Stimulated activated CD4-positive, alpha-beta T cell treated with anti-CD3 and anti-CD28 coated beads, TNF-alpha, amount 100 ng/mL, for 48 hours (primary cell): Measurements from ENCODE around the gene ACOT11.
"Not testable (repeated sequence)": the region's sequence is repeated elsewhere in the genome, so short reads cannot be mapped to it uniquely, and the experiment has no call there.

Experiments used
- DNase-seq, 3 donors: peaks; one replicate each; pipeline ENCODE4 v3.0.0-alpha.2; 2020; ENCODE audit warnings: low read depth in 3 of 3

Gene ACOT11

DNA sequence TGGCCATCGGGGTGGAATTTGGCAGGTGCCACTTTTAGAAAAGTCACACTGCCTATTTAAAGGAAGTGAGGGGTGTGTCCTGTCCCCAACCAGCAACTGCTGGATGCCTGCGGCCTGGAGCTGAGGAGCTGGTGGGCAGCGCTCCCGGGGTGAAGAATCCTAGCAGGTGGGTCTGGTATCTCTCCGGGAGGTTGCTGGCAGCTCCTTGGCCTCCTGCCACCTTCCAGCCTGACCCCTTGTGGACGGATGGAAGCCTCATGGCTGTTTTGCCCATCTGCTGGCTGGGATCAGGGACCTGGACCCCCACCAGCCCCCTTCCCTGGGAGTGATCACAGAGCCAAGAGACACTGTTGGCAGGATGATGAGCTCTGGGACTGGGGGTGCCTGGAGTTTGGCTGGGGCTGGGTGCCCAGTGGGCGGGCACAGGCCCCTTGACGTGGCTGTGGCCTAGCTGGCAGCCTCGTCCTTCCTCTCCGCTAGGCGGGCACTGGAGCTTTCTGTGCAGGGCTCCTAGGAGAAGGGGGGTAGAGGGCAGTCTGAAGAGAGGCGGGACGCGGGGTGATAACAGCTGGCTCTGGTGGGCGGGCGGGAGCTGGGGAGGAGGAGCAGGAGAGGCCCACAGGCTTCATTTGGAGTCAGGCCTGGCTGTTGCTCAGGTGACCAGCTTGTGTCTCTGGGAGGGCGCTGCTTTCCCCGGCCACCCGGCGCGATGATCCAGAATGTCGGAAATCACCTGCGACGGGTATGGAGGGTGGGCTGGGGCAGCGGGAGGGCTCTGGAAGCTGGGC lies at the start of gene ACOT11:
Gene ACOT11 (plus strand): TSS at position 628 of the 788 bp plus-strand sequence. CDS start 82 bp downstream, at position 710.
- no peak for DNase-seq

DNA sequence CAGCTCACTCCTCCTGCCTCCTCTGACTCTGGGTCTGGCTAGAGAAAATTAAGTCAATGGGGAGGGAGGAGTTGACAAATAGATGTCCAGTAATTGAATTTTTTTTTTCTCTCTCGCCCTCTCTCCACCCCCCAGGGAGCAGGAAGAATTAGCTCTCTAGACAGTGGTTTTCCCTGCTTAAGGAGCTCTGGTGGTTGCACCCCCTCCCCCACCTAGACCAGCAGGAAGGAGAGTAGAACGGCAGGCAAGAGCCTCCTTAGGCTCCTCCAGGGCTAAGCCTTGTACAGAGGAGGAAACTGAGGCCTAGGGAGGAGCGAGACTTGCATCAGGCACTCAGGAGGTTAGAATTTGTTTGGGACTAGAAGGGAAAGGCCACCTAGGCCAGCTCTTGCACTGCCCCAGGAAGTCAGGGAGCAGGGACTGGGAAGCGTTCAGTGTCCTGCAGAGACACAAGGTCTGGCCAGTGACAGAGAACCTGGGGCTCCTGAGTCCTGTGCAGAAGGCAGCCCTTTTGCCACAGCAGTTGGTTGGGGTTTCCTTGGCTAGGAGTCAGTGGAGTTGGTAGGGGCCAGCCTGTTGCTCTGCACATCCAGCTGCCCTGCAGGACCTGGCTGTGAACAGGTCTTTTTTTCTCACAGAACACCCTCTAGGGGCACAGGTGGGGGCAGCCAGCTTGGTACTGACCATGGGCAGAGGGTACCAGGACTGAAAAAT lies 49.5 kb upstream of the ACOT11 start:
- DNase-seq, result no peak

DNA sequence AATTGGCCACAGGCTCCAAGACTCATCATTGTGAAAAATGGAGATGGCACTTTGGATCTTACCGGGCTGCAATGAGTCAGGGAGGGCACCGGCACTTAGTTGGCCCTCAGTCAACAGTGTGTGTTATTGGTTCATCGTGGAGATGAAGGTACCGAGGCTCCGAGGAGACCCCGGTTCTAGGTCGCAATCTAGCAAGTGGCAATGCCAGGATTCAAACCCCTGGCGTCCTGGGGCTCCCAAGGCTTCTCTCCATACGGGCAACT lies 49.0 kb upstream of the ACOT11 start:
- DNase-seq, result no peak

DNA sequence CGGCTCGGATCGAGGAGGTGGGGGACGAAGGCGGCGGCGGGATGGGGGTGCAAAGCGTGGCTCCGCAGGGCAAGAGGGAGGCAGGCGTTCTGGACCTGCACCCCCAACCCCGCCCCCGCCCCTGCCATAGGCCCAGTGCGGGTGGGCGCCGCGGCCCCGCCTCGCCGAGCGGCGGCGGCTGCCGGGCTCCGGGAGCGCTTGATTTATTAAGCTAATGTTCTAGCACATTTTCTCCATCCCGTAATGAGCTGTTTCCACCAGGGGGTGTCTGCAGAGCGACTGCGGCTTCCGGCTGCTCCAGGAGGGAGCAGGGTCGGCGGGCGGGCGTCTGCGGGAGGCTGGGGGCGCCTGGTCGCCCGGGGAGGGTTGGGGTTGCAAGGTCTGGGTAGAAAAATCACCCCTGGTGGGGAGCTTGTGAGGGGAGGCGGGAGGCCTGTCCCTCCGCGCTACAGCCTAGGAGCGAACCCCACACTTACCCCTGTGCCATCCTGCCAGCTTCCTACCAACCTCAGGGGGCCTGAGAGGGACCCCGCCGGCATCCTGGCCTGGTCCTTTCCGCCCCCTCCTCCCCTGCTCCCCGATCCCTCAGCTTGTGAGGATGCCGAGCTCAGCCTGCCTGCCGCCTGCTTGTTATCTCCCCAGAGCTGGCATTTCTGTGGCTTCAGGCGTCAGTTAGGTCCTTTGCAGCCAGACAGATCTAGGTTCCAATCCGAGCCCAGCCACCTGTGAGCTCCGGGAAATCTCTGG lies 48.5 kb upstream of the ACOT11 start:
- DNase-seq, result no peak

DNA sequence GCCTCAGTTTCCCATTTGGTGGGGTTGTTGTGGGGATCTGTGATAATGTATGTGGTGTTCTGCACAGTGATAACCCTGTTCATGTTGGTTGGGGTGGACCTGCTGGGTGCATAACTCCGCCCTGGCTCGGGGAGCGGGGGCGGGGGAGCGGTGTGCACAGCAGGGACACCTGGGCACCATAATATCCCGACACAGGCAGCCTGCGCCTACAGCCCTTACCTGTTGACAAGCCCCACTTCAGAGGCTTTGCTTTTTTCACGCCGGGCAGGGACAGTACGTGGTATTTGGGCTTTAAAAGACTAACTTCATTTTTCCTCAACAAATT lies 48.0 kb upstream of the ACOT11 start:
- DNase-seq, result no peak

DNA sequence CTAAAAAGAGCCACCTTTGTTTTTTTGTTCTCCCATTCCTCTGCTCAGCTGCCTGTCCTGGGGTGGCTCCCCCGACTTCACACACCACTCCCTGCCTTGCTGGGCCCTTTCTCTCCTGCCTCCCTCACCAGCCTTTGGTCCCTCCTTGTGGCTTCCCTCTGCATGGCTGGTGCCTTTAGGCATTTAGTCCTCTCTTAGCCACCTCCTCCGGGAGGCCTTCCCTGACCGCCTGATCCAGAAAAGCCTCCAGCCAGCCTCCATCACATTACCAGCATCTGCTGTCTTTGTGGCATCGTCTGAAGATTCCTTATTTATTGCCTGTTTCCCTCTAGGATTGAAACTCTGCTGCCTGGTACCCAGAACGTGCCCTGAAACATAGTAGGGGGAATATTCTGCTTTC lies 46.2 kb upstream of the ACOT11 start:
- no peak for DNase-seq

DNA sequence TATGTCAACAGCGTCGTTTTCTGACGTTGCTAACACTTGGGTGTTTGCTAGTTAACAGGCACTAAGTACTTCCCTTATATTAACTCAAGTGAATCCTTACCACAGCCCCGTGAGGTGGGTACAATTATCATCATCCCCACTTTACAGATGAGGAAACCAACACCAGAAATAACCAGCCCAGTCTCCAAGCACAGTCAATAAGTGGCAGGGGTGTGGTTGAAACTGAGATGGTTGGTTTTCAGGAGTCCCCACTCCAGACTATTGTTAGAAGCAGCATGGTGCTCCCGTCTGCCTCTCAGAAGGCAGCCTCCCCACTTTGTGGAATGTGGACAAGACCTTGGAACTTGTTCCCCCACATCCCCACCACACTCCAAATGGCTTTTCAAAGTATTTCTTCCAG lies 45.7 kb upstream of the ACOT11 start:
- no peak for DNase-seq

DNA sequence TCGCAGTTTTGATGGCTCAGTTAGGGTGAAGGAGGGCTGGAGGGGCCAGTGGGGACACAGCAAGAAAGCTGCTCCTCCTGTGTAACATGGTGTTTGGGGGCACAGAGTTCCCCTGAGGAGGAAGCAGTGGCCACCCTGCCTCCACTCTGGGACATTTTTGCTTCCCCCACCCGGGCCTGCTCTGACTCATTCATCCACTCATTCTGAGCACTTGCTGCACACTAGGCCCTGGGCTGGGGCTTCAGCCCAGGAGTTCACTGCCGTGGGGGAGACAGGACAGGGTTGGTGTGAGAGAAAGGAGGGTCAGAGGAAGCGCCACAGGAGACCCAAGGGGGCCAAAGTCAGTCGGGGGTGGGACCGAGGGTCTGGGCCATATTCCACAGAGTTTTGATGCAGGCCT lies 41.4 kb upstream of the ACOT11 start:
- no peak for DNase-seq

DNA sequence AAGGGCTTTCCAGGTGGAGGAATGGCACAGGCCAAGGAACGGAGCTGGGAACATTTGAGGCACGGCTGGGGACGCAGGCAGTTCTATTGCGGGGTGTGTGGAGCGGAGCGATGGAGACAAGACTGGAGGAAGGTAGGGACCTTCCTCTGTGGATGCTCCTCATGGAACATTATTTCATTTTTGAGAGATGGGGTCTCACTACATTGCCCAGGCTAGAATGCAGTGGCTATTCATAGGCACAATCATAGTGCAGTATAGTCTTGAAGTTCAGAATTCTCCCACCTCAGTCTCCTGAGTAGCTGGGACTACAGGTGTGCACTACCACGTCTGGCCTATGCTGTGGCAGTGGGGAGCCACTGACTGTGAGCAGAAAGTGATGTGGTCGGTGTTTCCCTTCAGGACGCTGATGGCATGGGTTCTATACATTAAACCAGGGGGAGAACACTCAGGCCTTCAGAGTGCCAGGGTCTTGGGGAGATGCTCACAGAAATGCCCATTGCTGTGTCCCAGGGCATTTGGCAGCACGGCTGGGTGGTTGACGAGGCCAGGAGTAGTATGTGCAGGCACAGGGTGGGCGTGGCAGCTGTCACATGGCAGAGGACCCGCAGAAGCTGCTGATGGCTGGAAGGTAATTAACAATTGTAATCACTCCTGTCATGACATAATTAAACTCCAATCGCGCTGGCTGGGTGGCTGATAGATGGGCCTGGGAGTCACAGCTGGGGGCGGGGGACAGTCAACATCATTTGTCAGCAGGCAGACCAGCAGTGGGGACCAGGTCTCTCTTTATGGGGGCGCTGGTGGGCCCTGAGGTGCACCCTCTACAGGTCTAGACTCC lies 40.8 kb upstream of the ACOT11 start:
- no peak for DNase-seq

DNA sequence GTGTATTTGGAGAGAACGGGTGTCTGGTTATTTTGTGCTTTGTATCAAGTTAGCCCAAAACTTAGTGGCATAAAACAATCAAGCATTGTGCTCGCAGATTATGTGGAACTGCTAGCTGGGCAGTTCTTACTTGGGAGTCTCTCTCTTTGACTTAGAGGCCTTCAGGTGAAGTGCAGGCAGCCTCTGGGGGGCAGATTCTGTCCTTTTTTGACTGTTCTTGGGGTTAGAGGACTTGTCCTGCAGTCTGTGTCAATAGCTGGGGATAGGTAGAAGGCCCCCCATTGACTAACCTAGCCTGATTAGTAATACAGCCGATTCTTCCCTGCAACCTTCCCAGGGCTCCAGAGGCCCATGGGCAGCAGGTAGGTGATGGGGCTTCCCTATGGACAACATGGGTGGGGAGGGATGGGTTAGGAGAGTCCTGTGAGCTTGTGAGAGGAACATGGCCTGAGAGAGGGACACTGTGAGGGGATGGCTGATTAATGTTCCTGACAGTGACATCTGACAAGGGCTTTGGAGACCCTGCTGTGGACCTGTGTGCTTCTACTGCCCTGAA lies 37.2 kb upstream of the ACOT11 start:
- DNase-seq, result no peak

DNA sequence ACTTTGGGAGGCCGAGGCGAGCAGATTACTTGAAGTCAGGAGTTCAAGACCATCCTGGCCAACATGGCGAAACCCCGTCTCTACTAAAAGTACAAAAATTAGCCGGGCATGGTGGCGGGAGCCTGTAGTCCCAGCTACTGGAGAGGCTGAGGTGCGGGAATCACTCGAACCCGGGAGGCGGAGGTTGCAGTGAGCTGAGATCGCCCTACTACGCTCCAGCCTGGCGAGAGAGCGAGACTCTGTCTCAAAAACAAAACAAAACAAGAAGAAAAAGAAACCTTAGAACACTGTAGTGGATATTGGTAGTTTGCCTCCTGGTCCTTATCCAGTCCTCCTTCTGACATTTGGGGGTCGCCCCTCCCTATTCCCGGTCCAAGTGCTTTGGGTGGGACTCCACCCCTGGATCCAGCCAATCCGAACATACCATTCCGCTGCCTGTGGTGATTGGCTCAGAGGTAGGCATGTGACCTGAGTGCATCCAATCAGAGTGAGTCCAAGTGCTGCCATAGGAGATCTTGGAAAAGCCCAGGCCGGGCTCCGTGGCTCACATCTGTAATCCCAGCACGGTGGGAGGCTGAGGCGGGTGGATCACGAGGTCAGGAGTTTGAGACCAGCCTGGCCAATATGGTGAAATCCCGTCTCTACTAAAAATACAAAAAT lies 34.0 kb upstream of the ACOT11 start:
- DNase-seq, result not testable (repeated sequence)

DNA sequence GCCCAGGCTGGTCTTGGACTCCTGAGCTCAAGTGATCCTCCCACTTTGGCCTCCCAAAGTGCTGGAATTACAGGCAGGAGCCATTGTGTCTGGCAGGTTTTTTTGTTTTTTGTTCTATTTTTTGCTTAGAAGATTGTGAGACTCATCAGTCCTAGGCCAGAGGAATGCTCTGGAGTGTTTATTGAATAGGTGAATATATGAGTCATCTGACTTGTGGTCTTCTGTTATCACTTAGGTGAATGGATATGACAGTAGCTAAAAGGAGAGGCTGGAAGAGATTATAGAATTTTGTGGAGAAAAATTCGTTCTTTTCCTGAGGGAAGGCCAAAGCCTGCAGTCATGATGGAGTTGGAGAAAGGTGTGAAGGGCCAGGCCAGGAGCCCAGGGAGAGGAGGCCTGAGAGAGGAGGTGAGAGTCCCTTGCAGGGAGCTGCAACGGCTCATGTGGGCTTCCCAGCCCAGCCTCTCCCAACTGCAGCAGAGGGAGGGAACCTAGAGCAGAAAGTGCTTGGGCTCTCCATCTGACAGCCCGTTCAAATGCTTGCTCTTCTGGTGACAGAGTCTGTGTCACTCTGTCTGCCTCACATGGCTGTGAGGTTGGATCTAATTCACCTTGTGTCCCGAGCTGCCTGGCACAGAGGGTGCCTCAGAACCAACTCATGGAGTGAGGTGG lies 31.6 kb upstream of the ACOT11 start:
- DNase-seq, result no peak

DNA sequence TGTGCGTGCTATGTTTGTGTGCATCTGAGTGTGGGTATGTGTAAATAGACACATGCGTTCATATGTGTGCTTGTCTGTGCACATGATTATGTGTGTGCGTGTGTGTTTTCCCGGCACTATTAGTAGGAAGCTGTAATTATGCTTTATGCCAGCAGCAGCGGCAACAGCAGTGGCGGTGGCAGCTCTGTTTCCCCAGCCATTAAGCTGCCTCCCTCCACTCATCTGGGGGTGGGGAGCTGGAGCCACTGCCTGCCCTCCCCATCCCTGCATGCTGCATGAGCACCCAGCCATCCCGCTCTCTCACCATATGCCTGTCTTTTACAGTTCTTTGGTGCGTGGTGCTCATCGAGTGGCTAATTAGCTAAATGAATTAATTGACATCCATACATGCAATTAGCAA lies 30.5 kb upstream of the ACOT11 start:
- DNase-seq, result no peak

DNA sequence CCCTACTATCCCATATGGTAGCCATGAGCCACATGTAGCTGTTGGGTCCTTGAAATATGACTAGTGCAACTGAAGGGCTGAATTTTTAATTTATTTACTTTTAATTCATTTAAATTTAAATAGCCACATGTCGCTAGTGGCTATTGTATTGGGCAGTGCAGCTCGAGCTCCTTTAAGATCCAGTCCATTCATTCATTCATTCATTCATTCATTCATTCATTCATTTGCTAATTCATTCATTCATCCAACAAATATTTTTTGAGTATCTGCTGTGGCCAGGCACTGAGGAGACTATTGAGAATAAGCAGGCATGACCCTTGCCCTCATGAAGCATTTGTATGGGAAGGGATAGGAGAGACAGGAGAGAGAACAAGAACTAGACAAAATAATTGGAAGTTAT lies 29.5 kb upstream of the ACOT11 start:
- DNase-seq, result no peak

DNA sequence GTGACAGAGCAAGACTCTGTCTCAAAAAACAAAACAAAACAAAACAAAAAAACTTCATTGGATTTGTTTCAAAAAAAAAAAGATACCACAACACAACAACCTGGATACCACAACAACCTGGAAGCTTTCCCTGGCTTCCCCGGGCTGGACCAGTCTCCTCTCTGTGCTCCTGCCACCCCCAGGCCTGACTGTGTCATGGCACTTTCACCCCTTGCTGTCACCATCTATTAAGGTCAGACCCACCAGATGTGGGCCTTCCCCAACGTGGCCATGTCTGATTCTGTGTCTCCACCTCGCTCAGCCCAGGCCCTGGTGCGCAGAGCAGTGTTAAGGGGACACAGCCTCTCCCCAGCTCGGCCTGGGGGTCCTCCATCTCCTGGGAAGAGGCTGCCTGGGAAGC lies 28.3 kb upstream of the ACOT11 start:
- no peak for DNase-seq

DNA sequence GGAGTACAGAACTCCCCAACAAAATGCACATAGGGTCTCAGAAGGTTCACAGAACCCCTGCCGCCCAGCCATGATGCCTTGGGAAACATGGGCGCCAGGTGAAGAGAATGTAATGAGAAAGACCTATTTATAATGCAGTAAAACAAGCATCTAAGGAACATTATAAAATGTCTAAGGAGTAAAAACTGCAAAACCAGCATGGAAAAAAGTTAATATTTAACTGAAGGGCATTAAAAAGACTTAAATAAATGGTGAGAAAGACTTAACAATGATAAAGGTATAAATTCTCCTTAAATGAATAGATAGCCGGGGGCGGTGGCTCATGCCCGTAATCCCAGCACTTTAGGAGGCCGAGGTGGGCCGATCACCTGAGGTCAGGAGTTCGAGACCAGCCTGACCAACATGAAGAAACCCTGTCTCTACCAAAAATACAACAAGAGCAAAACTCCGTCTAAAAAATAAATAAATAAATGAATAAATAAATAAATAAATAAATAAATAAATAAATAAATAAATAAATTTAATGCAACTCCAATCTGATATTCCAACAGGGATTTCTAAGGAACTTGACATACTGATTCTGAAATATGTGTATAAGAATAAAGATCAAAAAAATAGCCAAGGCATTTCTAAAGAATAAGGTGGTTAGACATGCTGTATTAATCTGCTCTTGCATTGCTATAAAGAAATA lies 27.3 kb upstream of the ACOT11 start:
- no peak for DNase-seq

DNA sequence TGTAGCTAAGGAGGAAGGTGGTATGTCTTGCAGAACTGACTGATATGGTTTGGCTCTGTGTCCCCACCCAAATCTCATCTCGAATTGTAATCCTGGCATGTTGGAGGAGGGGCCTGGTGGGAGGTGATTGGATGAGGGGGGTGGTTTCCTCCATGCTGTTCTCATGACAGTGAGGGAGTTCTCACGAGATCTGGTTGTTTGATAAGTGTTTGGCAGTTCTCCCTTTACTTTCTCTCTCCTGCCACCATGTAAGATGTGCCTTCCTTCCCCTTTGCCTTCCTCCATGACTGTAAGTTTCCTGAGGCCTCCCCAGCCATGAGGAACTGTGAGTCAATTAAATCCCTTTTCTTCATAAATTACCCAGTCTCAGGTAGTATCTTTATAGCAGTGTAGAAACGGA lies 21.5 kb upstream of the ACOT11 start:
- not testable (repeated sequence) for DNase-seq

DNA sequence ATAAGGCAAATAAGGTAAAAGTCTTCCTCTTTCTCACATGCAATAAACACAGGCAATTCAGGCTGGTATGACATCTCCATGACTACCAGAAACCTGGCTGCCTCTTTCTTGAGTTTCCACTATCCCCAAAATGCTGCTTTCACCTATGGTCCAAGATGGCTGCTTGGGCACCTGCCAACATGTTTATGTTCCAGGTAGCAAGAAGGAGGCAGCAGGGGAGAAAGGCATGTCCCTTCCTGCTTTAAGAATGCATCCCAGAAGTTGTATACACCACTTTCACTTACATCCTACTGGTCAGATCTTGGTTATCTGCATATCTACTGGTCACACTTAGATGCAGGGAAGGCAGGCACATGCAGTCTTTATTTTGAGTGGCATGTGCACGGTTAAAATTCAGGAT lies 19.4 kb upstream of the ACOT11 start:
- no peak for DNase-seq

DNA sequence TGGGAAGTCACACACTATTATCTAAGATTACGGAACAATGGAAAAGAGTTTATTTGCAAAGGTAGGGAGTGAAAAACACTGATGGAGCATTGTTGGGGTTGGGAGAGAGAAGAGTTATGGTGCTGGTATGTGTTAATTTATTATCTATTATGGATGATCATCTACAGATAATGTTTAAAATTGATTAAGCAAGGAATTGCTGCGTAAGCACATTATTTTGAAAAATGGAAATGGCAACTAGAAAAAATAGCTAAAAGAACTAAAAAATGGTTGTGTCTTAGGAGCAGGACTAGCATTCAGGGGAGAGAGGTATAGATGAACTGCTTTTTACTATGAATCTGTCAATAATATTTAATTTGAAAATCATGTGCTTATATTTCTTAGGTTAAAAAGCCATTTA lies 16.0 kb upstream of the ACOT11 start:
- DNase-seq, result no peak

DNA sequence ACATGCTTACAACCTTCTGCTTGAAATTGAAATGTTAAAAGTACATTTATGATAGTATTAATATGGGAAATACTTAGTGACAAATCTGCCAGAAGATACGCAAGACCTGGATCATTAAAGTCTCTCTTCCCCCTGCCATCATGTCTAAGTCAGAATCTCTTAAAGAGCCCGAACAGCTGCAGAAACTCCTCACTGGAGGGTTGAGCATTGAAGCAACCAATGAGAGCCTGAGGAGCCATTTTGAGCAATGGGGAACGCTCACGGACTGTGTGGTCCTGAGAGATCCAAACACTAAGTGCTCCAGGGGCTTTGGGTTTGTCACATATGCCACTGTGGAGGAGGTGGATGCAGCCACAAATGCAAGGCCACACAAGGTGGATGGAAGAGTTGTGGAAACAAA lies 11.4 kb upstream of the ACOT11 start:
- DNase-seq, result not testable (repeated sequence)
